GM08714 (cell line): ENCODE results near the gene TLL2.
"Not testable (repeated sequence)": the region's sequence is repeated elsewhere in the genome, so short reads cannot be mapped to it uniquely, and the experiment has no call there.

Source experiments
- H3K4me3 ChIP-seq: fragments of 200-500 bp; sonication (Bioruptor generic); 2 replicates; pipeline ENCODE4 v1.5.1; 2014; ENCODE audit warnings: mild to moderate bottlenecking, low read length, inconsistent platforms
- ZNF274 ChIP-seq: IDR thresholded peaks from 2 replicates; pipeline ENCODE4 v1.6.1; 2012; ENCODE audit warnings: mild to moderate bottlenecking, low read depth, low read length

TLL2 gene

DNA sequence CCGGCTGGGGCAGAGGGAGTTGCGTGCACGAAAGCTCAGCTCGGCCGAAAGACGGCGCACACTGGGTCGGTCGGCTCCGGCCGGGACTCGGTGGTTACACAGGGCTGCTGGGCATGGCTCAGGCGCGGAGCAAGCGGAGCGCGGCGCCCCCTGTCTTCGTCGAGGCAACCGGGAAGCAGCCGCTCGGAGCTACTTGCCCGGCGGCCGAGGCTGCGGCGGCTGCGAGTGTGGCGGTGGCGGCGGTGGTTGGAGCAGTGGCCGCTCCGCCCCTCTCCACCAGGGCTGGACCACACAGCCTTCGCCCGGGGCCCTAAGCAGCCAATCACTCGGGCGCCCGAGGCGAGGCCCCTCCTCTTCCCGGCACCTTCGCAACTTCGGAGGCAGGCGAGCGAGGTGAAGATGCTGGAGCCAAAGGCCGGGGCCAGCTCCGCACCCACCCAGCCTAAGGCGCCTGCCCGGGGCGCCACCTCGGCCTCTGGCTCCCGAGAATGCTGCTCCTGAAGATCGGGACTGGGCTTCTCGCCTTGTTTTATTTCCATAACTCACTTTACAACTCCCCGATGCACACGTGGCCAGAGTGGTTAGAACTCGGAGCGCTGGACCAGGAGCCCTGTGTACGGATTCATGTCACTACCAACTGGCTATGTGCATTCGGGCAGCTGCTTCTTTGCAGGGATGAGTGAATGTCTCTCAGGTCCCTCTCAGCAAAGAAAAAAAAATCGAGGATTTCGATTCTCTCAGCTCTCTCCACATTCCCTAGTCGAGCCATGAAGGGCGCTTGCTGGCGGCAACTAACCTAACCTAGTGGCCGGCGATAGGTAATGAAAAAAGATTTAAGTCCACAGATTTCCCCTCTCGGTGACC, at the start of gene TLL2:
TSS of gene TLL2 (minus strand) at position 229 of the 864 bp plus-strand sequence. CDS start 241 bp downstream, outside the sequence.
- peak within 1 kb of the TSS; percentile 73; the same call in 1 of the 2 replicates for H3K4me3 ChIP-seq
- TF ChIP-seq ZNF274: no peak

DNA sequence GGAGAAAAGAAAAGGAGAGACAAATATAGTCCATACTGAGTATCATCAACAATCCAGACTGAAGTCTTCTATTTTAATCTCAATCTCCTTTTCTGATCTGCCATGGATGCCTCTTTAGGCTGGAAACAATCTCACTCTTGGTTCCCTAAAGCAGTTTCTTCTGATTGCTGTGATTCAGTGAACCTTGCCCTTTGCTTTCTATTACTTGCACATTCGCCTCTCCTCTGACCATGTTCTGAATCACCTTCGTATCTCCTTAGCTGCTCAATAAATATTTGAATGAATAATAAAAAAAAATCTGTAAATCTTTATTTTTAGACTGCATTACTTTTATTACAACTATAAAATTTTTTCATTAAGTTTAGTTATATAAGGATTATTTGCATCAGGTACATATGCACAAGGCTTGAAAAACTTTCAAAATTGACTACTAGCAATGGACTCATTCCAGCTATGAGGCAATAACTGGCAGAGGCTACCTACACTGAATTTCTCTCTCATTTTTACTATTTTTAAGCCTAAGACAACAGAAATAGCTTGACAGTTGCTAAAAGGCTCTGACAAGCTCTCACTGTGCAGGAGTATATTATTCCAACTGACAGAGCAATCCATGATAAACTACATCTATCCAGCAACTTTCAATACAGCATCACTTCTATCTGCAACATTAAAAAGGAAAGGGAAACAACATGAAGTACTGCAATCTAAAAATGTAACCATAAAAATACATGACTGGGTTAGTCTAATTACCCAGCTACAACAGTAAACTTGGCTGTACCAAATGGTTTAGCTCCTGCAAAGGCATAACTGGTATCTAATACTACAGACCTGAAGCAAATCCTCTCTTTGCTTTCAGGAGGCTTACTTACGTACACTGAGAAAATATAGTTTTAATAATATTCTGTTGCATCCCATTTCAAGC, 47.5 kb upstream of the TLL2 start:
- H3K4me3 ChIP-seq: no peak overlapping the region
- TF ChIP-seq ZNF274: no peak

- no peak for TF ChIP-seq ZNF274
- H3K4me3 ChIP-seq: no peak overlapping the region
These were observed 46.8 kb upstream of the TLL2 start for GRCh38 chr10:96560489-96560888.

GRCh38 chr10:96556003-96556402, 42.3 kb upstream of the TLL2 start:
- H3K4me3 ChIP-seq: no peak overlapping the region
- TF ChIP-seq ZNF274: no peak

DNA sequence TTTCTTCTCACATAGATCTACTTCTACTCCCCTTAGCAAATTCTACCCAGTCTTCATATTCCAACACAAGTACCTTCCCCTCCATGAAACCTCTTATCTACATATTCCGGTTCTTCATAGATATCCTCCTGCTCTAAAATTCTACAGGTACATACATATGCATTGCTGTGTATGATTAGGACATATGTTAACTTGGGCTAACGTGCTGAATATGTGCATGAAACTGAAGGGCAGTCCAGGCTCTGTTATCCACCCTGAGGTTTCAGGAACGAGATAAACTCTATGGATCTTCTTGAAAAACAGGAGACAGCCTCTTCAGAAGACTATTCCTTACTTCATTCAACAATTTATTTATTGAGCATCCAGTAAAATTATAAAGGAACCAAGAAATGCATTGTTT, 41.6 kb upstream of the TLL2 start:
- no peak for TF ChIP-seq ZNF274
- H3K4me3 ChIP-seq: no peak overlapping the region

DNA sequence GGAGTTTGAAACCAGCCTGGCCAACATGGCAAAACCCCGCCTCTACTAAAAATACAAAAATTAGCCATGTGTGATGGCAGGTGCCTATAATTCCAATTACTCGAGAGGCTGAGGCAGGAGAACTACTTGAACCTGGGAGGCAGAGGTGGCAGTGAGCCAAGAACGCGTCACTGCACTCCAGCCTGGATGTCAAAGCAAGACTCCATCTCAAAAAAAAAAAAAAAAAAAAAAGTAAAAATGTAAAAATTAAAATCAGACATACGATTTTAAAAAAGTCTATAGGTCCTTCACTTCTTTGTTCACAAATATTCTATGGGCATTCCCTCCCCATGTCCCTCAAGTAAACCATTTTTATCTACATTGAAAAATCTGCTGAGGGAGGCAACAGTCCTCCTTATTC, 34.9 kb upstream of the TLL2 start:
- no peak for TF ChIP-seq ZNF274
- H3K4me3 ChIP-seq: no peak overlapping the region

DNA sequence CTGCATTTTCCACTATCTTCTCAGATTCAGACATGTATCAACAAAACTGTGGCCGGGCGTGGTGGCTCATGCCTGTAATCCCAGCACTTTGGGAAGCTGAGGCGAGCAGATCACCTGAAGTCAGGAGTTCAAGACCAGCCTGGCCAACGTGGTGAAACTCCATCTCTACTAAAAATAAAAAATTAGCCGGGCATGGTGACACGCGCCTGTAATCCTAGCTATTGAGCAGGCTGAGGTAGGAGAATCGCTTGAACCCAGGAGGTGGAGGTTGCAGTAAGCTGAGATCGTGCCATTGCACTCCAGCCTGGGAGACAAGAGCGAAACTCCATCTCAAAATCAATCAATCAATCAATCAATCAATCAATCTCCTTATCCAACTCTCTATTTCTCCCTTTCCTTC, 31.8 kb upstream of the TLL2 start:
- H3K4me3 ChIP-seq: not testable (repeated sequence)

DNA sequence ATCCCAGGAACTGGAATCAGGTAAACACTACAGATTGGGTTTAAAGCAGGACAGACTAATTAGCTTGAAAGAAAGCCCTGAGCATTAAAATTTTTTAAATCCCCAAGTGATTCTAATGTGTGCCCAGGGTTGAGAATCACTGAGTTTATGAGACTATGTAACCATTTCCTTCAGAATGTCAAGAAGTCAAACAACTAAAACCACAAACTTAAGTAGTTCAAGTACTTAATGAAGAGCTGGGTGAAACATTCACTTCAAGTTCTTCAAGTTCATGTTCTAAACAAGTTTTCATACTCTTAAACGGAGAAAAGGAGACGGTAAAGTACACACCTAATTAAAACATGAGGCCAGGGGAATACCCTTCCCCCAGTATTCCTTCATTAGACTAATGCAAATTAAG, 28.2 kb upstream of the TLL2 start:
- no peak overlapping the region for H3K4me3 ChIP-seq
- no peak for TF ChIP-seq ZNF274

GRCh38 chr10:96540240-96540639, 26.5 kb upstream of the TLL2 start:
- TF ChIP-seq ZNF274: no peak
- no peak overlapping the region for H3K4me3 ChIP-seq

- no peak for TF ChIP-seq ZNF274
- no peak overlapping the region for H3K4me3 ChIP-seq
These were observed 25.0 kb upstream of the TLL2 start for GRCh38 chr10:96538683-96539082.

- TF ChIP-seq ZNF274: no peak
- H3K4me3 ChIP-seq: no peak overlapping the region
These were observed 22.4 kb upstream of the TLL2 start for GRCh38 chr10:96536129-96536528.

DNA sequence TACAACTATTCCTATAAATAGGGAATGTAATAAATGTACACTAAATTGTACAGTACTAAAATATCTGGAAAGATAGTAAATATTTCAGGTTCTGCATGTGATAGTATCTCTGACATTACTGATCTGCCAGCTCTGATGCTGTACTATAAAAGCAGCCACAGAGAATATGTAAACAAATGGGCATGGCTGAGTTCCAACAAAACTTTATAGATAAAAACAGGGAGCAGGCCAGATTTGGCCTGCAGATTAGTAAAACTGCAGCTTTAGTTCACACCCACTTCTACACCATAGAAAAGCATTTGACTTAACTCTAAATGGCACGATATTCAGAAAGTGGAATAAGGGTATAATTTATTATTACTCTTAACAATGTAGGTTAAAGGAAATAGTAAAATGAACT, 18.8 kb upstream of the TLL2 start:
- TF ChIP-seq ZNF274: no peak
- no peak overlapping the region for H3K4me3 ChIP-seq

DNA sequence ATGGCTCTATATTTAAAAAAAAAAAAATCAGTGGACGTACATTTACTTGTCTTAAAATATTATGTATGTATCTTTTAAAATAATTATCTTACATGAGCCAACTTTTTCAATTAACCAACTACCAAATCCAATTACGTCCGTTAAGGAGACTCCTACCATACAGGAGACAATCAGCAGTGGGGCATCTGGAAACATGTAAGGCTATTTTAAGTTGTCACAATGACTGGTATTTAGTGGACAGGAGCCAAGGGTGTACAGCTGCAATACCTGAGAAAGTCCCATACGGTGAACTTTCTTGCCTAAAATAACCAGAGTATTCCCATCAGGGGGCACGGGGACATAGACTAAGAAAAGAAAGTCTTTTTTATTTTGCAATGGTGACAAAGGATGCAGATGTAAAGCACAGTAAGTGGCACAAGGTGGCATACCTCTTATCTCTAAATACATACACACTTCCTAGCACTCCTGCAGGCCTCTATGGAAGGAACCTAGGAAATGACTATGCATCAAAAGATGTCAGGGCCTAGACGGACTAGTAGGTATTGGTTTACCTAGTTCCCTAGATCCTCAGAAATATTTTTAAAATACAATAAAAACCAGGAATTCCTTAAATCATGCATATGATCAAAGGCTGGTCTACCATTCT, 16.0 kb upstream of the TLL2 start:
- H3K4me3 ChIP-seq: no peak overlapping the region
- no peak for TF ChIP-seq ZNF274

GRCh38 chr10:96524741-96525140, 11.0 kb upstream of the TLL2 start:
- TF ChIP-seq ZNF274: no peak

More at GRCh38 chr10:96524741-96525140, 11.0 kb upstream of the TLL2 start:
- H3K4me3 ChIP-seq: no peak overlapping the region
